Body of pancreas (tissue), 4 donors: ENCODE measurements around the gene ADCY9. TPM values are rescaled to one million over a fixed set of nuclear protein-coding genes. Genes with fewer than 3 reads are reported as not detected.

ENCODE experiments used
- ATAC-seq: fragments of 150-250 bp; one replicate; pipeline ENCODE4 v1.9.1; 2016
- DNase-seq, 4 donors: peaks; one replicate each; pipeline ENCODE4 v3.0.0-alpha.2; 2019
- H3K27ac ChIP-seq, 4 donors: fragments of 200-600 bp; sonication (generic); 1 replicate in 3 of 4; 2 replicates in 1 of 4; pipeline versions ENCODE4 v1.5.1 to v1.6.1; 2016 to 2019; ENCODE audit warnings: mild to moderate bottlenecking in 1 of 4, mixed read lengths in 1 of 4, moderate library complexity in 1 of 4
- H3K27me3 ChIP-seq, 2 donors: fragments of 200-600 bp; sonication (generic); one replicate each; pipeline ENCODE4 v1.6.0; 2016; ENCODE audit warnings: mild to moderate bottlenecking in 1 of 2
- H3K36me3 ChIP-seq, 2 donors: fragments of 200-600 bp; sonication (generic); replicated peaks in 1 of 2; 2 replicates each; pipeline ENCODE4 v1.5.1; 2016; ENCODE audit warnings: low read depth in 2 of 2; ENCODE audit not compliant: insufficient read depth in 1 of 2
- H3K4me1 ChIP-seq: fragments of 200-600 bp; sonication (generic); one replicate; pipeline ENCODE4 v1.6.0; 2016
- H3K4me3 ChIP-seq, 2 donors: fragments of 200-600 bp; sonication (generic); 1 replicate in 1 of 2; 2 replicates in 1 of 2; pipeline ENCODE4 v1.5.1; 2016 to 2019
- H3K9me3 ChIP-seq, 3 donors: fragments of 200-600 bp; sonication (generic); 1 replicate in 2 of 3; 2 replicates in 1 of 3; pipeline ENCODE4 v1.5.1; 2016
- CTCF ChIP-seq, 7 experiments: fragments of 450-650 bp in 4 of 7; fragments of 200-600 bp in 3 of 7; sonication (generic) in 3 of 7; IDR thresholded peaks; one replicate each; pipeline ENCODE4 v1.5.1; 2016 to 2019; ENCODE audit warnings: antibody characterized with exemption in 7 of 7
- POLR2A ChIP-seq, 3 donors: fragments of 450-650 bp; IDR thresholded peaks; one replicate each; pipeline ENCODE4 v1.6.1; 2016; ENCODE audit warnings: antibody characterized with exemption in 3 of 3, mild to moderate bottlenecking in 2 of 3
- WGBS, 2 donors: methylation state at CpG; one replicate each; pipeline ENCODE4 v1.1.5; 2017; 5-methylcytosine and 5-hydroxymethylcytosine counted together
- intact Hi-C: fragments of 100-400 bp; cut with DNase I; formaldehyde crosslinking; loops from one replicate; pipeline ENCODE4 v1.15.1; 2023
- total RNA-seq, 2 donors: library from RNA; depleted of rRNA; stranded (reverse); fragments of >200 nt; gene quantifications; one replicate each; pipeline ENCODE4 v1.1.0, GENCODE V29; 2016

The ADCY9 gene
- total RNA-seq, 2 donors from 2014 or later: 22.4 to 29.1 TPM

DNA sequence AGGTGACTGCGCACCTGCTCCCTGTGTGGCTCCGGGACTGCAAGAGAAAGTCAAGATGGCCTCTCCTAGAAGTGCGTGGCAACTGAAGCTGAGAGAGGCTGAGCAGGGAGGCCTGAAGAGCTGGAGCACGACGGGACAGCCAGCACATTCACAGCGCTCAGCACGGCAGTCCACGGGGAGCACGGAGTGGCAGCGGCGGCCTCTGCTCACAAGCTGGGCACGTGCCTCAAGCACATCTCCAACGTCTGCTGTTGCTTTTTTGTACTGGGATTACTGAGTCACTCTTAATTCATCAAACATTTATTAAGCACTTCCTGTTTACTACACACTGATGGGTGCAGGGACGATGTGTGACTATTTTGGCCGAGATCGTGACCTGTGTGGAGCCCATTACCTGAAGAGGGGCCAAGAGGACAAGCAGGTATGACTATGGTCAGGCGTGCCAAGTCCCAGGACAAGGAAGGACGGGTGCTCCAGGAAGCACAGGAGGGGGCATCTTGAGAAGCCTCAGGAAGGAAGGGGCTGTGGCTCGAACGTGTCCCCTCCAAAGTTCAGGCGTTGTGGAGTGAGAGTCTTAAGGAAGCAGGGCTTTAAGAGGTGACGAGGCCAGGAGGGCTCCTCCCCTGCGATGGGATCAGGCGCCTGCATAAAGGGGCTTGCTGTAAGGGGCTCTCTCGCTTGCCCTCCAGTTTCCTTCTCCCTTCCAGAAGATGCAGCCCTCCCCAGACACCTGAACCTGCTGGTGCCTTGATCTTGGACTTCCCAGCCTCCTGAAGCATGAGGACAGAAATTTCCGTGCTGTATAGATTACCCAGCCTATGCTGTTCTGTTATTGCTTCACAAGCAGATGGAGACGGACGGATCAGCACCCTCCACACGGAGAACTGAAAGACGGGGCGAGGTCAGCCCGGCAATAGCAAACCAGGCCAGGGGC, 105.8 kb downstream of the ADCY9 start:
- Histone ChIP-seq H3K4me1 (peaks cover 41% of the 10 kb centered on the region), H3K4me3 (no peak overlapping the region), H3K27me3 (no peaks in the 10 kb centered on the region), H3K27ac (no peak overlapping the region), H3K9me3 (no peaks in the 10 kb centered on the region), H3K36me3 (no peaks in the 10 kb centered on the region)
- intact Hi-C loops: no loop called here
- ATAC-seq: no peak
- TF ChIP-seq POLR2A (IDR thresholded peaks at IDR 0.05) (no peak), CTCF (IDR thresholded peaks at IDR 0.05) (no peak)
- DNase-seq: no peak
- 77 to 82% methylated on average over 21 to 32 of the region's 32 CpGs for WGBS, 2 donors

GRCh38 chr16:4009177-4009576, 107.1 kb downstream of the ADCY9 start:
- H3K4me1 ChIP-seq: peaks cover 31% of the 10 kb centered on the region
- 91% methylated on average over 6 of the region's 6 CpGs for WGBS, 2 donors
- intact Hi-C loops: no loop called here
- no peaks in the 10 kb centered on the region for H3K27me3 ChIP-seq
- ATAC-seq (no peak), DNase-seq (no peak)
- no peaks in the 10 kb centered on the region for H3K36me3 ChIP-seq
- TF ChIP-seq CTCF (IDR thresholded peaks at IDR 0.05) (no peak), POLR2A (IDR thresholded peaks at IDR 0.05) (no peak)
- H3K9me3 ChIP-seq: no peaks in the 10 kb centered on the region
- H3K4me3 ChIP-seq: no peak overlapping the region
- H3K27ac ChIP-seq: no peak overlapping the region

DNA sequence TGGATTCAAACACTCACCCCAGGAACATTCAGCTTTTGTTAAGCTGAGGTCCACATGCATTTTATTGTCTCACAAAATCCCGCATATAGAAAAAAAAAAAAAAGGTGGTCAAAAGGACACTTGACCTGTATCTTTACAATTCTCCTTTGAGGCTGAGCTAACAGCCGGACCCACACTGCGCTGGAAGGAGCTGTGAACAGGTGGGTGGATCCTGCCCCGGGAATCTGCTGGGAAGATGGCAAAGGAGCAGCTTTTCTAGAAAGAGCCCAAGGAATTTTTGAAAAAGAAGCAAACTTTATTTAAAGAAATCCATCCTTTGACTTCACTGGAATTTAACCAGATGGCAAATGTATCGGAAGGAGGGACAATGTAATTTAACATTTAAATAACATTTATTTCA, 108.1 kb downstream of the ADCY9 start:
- intact Hi-C loops: no loop called here
- Histone ChIP-seq H3K4me3 (no peak overlapping the region), H3K27ac (no peak overlapping the region), H3K4me1 (peaks cover 23% of the 10 kb centered on the region), H3K36me3 (no peaks in the 10 kb centered on the region), H3K27me3 (no peaks in the 10 kb centered on the region), H3K9me3 (no peaks in the 10 kb centered on the region)
- no peak for TF ChIP-seq POLR2A (IDR thresholded peaks at IDR 0.05)
- no peak for TF ChIP-seq CTCF (IDR thresholded peaks at IDR 0.05)
- ATAC-seq (no peak), DNase-seq (no peak)
- WGBS, 2 donors: 88 to 90% methylated on average over 5 of the region's 5 CpGs

DNA sequence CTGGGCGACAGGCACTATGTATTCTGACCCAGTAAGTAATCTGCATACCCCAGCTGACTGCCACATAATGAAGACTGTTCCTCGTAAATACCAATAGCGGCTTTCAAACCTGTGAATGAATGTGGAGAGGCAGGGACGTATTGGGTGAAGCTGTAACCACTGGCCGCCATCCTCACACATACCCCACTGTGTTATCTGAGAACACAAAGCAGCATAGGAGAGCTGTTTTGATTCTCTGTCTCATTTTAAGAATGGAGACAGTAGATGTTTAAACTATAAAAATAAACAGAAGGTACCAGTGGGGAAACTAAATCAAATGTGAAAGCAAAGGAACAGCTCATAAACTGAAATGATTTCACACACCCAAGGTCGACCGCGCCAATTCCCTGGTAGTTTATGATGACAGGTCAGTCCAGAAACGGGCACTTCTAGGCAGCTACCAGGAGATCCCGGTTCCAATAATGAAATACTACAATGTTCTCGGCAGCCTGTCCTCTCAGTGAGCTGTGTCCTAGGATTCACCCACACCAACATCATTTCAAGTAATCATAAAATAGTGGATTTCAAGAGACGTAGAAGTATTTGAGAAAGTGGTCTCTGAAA, 109.7 kb downstream of the ADCY9 start:
- WGBS, 2 donors: 88 to 92% methylated on average over 11 to 12 of the region's 12 CpGs
- H3K4me3 ChIP-seq: no peak overlapping the region
- DNase-seq: no peak
- no peaks in the 10 kb centered on the region for H3K27me3 ChIP-seq
- peaks cover 7% of the 10 kb centered on the region for H3K4me1 ChIP-seq
- no peaks in the 10 kb centered on the region for H3K36me3 ChIP-seq
- intact Hi-C loops: no loop called here
- ATAC-seq: no peak
- no peaks in the 10 kb centered on the region for H3K9me3 ChIP-seq
- H3K27ac ChIP-seq: no peak overlapping the region
- TF ChIP-seq POLR2A (IDR thresholded peaks at IDR 0.05): no peak
- no peak for TF ChIP-seq CTCF (IDR thresholded peaks at IDR 0.05)
